Stimulated activated CD8-positive, alpha-beta memory T cell treated with anti-CD3 and anti-CD28 coated beads, Interleukin-12 subunit alpha, Interleukin-12 subunit beta, amount 100 ng/mL, for 1 hour (primary cell): ENCODE results near the gene CLEC3B.
A peak's percentile ranks its signal among the peaks of the same experiment; 100 is the strongest.
"Not testable (repeated sequence)": the region's sequence is repeated elsewhere in the genome, so short reads cannot be mapped to it uniquely, and the experiment has no call there.

Experiments used
- DNase-seq: peaks from one replicate; pipeline ENCODE4 v3.0.0-alpha.2; 2020; ENCODE audit warnings: low read depth

Gene CLEC3B

DNA sequence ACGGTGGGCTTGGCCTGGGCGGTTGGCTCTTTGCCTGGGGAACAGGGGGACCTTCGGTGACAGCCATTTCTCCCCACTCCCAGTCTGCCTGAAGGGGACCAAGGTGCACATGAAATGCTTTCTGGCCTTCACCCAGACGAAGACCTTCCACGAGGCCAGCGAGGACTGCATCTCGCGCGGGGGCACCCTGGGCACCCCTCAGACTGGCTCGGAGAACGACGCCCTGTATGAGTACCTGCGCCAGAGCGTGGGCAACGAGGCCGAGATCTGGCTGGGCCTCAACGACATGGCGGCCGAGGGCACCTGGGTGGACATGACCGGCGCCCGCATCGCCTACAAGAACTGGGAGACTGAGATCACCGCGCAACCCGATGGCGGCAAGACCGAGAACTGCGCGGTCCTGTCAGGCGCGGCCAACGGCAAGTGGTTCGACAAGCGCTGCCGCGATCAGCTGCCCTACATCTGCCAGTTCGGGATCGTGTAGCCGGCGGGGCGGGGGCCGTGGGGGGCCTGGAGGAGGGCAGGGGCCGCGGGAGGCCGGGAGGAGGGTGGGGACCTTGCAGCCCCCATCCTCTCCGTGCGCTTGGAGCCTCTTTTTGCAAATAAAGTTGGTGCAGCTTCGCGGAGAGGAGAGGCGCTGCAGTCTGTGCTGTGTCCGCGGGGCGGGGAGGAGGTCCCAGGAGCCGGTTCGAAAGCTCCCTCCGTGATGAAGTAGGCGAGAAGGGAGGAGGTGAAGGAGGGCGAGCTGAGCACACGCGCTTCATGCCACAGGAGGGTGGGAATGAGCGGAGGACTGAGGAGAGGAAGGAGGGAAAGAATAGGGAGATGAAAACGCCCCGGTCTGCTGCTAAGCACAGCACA, 9.6 kb downstream of the CLEC3B start:
- no peak for DNase-seq

DNA sequence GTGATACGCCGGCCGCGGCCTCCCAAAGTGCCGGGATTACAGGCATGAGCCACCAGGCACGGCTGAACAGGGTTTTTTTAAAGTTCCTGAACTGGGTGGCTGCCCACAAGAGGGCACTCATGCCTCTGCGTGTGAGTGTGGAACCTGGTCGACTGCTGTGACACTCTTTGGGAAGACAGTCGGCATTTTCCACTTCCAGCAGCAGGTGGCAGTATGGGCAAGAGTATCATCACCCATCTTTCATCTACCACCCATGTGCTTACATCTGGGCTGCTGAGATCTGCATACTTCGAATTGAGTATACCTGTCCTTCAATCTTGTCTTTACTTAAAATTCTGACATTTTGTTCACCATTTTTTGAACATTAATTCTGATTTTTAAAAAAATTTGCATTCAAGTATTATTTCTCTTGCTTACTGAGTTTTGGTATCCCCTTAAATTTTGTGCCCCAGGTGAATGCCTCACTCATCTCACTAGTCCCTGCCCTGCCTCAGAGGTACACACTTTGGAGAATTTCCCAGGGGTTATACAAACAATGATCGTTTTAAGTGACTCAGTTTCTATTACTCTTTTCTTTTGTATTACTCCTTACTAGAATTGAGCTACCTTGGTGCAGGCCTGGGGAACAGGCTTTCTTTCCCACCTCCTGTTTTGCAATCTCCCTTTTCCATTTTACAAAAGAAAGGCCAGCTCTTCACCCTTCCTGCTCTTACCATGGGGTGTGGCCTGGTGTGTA, 11.8 kb downstream of the CLEC3B start:
- peak; percentile 83 for DNase-seq

DNA sequence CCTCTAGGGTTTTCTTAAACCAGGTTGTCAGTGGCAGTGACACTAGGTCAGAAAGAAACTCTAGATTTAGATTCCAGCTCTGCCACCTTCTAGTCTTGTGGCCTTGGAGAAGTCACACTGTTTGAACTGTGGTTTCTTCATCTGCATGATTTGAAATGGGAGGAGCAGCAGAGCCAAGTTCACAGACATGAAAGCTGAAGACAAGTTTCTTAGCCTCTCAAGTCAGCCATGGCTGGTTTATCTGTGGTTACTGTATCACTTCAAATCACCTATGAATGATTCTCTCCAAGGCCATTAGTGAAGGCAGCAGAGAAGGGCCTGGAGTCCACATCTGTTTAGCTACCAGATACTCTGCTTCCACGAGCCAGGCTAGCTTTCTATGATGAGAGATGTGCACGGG, 15.6 kb downstream of the CLEC3B start:
- DNase-seq, result no peak

DNA sequence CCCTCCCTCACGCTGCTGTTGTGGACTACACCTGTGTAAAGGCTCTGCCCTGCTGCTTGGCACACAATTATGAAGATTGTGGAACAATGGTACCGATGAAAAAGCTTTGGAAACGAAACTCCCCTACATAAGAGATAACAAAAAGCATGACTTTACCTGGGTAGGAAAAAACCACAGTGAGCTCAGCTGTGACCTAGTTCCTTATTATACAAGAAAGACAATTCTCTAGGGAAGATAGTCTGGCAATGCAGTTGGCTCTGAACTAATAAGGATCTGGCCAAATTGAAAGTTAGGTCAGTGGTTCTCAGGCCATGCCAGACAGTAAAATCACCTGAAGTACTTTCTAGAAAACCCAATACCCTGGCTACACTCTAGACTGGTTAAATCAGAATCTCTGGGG, 16.1 kb downstream of the CLEC3B start:
- DNase-seq, result no peak

DNA sequence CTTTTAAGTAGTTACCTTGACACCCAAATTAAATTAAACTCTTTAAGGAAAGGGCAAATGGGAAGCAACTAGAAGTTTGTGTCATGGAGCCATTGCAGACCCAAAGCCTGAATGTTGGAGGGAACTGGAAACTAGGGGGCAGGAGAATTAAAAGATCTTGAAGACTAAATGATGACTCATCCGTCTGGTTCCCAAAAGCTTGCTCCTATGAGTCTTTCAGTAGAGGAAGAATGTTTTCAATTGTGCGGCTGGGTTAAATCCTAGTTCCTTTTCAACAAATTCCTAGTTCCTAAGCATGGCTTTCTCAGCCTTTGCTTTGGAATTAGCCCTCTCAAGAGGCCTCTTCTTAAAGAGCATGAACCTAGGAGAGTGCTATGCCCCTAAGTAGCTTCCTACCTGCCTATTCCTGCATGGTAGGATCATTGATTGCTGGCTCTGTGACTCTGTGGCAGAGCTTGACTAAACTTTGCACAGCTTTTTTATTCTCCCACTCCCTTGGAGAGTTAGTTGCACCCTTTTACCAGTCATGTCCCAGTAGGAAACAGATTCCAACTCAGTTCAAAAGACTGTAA, 17.7 kb downstream of the CLEC3B start:
- no peak for DNase-seq

DNA sequence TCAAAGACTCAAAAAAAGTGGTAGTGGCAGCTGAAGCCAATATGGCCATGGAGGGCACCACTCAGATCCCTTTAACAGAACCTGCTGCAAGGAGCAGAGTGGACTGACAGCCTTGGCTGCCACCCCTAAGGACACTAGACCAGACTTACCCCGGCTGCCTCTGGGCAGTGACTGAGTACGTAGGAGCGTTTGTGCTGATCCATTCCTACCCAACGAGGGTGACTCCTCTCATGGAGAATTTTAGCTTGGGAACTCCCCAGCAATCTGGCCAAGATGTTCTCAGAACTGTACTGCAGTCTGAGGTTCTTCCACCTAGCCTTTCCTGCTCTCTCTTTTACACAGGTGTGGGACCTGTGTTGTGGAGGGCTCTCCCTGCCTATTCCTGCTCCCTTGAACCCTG, 22.1 kb downstream of the CLEC3B start:
- DNase-seq, result no peak

DNA sequence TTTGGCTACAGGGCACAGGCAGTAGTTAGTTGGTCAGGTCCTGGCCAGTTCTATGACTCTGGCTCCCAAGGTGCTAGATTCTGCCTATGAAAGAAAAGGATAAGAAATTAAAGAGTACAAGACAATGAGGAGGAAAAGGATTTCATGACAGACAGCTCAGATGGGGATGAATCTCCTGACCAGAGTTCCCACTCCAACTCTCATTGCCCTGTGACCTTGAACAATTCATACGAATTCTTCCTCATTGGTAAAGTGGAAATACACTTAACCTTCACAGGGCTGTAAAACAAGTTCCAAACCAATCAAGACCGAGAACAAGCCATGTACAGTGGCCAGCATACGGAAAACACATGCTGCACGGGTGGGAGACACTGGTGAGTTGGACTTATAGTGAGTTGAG, 23.7 kb downstream of the CLEC3B start:
- no peak for DNase-seq

DNA sequence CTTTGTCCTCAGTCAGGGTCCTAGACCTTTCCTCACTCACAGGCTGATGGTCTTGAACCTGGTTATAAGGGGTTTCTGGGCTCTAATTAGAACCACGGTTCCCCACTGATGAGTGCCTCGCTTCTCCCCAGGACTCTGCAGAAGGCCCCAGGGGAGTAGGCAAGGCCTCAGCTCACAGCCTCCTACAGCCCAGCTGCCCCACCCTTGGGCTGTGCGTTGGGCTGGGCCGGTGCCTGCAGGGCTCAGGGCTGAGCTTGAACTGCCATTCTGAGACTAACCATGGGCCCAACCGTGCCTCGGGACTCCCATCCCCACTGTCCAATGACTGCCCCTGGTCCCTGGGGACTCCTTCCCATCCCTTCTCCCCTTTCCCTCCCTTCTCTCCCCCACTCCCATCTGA, 25.6 kb downstream of the CLEC3B start:
- DNase-seq, result no peak

DNA sequence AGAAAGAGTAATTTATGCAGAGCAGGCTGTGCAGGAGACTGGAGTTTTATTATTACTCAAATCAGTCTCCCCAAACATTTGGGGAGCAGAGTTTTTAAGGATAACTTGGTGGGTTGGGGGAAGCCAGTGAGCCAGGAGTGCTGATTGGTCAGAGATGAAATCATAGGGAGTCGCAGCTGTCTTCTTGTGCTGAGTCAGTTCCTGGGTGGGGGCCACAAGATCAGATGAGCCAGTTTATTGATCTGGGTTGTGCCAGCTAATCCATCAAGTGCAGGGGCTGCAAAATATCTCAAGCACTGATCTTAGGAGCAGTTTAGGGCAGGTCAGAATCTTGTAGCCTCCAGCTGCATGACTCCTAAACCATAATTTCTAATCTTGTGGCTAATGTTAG, 27.7 kb downstream of the CLEC3B start:
- DNase-seq, result not testable (repeated sequence)

DNA sequence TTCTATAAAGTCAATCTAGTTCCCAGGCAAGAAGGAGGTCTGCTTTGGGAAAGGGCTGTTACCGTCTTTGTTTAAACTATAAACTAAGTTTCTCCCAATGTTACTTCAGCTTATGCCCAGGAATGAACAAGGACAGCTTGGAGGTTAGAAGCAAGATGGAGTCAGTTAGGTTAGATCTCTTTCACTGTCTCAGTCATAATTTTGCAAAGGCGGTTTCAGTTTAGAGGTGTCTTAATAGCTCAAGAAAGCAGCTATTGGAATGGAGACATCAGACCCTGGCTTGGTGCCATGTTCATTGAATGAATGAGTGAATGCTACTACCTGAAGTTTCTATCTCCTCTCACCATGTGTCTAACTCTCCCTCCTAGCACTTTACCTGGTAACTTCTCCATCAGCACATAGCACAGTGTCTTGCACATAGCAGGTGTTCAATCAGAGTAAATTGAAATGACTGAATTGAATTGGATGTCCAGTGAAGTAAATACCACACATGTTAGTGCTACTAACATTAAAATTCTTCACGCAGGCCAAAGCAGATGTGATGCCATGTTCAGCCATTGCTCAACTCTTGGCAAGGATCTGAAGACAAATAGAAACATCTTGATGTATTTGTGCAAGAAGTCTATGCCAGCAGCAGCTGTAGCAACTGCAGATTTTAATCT, 28.2 kb downstream of the CLEC3B start:
- DNase-seq, result no peak

DNA sequence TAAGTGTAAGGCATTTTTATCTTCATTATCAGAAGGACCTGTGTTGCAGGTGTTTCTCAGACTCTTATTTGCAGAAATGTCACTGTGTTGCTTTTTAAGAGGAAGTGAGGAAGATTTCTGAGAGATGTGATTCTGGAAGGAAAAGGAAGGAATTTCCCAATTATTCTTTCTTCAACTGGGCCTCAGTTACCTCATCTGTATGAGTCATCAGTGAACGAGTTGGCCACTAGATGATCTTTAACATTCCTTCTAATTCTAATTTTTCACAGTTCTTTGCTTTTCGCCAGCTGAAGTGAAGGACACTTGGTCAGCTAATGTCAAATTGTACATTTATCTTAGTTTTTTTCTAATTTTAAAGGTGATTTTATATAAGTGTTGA, 28.9 kb downstream of the CLEC3B start:
- DNase-seq, result no peak

DNA sequence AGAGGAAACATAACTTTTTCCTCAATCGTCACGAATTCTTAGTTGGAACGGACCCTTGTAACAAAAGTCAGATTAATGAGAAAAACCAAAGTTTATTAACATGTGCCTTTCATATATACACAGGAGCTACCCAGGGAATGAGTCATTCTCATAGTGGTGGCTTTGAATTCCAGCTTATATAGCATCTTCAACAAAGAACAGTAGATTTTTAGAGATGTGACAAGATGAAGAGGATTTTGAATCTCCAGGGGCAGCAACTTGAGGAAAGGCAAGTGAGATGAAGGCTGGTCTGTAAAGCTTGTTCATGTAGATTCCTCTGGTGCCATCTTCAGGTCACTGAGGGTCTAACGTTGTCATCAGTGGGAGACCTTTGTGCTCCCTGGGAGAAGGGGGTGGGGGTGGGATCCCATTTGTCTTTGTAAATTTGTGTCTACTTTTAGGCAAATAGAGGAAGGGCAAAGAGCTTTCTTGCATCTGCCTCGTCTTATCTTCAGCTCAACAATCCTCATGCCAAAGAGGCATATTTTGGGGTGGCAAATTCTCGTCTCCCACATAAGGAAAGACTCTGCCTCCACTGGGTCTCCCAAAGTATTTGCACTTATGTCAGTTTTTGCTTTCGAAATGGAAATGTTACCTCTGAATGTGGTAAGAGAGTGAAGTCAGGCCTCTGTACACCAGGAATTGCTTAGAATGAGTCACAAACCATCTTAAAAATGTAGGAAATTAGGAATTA, 29.5 kb downstream of the CLEC3B start:
- no peak for DNase-seq

DNA sequence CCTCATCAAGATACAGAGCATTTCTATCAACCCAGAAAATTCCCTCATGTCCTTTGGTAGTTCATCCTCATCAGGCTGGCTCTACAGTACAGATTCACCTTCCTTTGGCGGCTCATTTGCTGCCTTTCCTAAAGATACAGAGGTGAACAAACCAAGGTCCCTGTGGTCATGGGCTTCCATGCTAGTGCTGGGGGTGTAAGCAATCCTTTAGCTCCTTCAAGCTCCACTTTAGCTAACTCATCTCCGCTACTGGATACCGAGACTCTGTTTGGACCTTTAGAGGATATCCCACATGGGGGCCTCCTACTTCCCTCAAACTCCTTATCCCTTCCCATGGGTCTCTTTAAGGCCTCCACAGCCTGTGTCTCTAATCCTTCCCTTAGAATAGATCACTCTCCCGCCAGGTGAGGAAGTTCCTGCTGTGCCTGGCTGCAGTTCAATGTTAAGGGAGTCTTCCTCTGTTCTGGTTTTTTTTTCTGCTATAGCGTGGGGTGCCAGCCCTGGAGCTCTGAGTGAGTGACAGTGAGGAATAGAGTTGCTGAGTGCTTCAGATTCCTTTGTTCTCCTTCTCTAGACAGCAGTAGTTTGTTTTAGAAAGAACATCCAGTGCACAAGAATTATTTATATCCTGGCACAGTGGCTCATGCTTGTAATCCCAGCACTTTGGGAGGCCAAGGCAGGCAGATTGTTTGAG, 30.7 kb downstream of the CLEC3B start:
- no peak for DNase-seq

DNA sequence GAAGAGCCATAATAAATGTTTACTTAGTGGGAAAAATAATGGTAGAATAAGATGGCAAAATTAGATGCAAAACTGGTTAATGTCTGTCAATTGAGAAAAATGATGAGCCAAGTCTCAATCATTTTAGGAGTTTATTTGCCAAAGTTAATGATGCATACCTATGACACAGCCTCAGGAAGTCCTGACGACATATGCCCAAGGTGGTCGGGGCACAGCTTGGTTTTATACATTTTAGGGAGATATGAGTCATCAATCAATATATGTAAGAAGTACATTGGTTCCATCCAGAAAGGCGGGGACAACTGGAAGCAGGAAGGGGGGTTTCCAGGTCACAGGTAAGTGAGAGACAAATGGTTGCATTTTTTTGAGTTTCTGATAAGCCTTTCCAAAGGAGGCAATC, 31.5 kb downstream of the CLEC3B start:
- DNase-seq, result no peak

DNA sequence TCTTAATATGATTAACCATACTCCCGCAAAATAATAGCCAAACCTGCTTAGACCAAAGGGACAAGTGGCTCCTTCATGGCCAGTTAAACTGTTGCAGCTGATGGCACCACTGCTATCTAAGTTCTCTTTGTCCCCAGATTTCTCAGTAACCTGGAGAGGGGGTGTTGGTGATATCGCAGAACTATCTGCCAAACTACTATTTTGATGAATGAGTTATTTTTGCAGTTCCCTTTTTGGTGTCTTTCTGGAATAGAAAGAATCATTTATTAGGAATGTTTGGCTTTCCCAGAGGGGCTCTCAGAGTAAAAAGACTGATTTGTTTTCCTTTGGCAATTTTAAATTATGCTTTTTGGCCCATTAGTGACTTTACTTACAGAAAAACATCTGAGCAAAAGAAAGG, 33.0 kb downstream of the CLEC3B start:
- DNase-seq, result no peak

DNA sequence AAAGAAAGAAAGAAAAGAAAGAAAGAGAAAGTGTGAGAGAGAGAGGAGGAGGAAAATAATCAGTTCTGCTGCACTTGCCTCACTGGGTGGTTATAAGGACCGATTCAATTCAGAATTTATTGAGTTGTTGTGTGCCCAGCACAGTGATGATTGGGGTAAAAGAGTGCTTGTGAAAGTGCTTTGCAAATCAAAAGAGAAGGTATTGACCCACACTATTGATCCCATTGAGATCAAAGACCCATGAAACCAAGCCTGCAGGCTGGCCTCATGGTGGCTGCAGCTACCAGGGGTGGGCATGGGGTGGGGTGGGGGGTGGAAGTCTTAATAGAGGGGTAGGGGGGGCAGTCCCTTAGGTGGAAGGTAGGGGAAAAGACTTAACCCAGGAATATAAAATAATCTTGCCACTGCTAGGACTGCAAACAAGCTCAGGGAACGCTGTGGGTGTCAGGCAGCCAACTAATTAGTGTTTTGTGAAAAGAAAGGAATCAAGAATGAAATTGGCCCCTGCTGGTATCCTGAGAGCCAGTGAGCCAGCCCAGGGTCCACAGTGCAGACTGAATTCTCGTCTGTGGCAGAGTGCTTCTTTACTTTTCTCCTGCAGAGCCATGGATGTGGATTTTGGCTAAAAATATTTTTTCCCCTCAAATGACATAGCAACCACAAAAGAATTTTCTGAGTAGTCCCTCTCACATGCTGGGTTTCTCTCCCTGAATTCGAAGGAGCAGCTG, 34.2 kb downstream of the CLEC3B start:
- no peak for DNase-seq

DNA sequence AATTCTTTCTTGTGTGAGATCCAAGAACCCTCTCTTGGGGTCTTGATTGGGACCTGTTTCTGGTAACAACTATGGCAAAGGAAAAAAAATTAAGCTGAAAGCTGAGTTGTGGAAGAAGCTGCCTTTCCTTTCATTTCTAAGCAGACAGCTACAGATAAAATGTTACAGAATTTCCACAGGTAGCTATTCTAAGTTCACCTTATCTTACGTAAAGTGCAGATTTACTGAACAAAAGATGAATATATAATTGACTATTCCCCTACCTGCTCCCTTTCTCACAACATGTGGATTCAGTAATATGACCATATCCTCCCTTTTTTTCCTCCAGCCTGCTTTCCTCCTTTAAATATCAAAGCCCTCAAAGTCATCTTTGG, 36.6 kb downstream of the CLEC3B start:
- no peak for DNase-seq

DNA sequence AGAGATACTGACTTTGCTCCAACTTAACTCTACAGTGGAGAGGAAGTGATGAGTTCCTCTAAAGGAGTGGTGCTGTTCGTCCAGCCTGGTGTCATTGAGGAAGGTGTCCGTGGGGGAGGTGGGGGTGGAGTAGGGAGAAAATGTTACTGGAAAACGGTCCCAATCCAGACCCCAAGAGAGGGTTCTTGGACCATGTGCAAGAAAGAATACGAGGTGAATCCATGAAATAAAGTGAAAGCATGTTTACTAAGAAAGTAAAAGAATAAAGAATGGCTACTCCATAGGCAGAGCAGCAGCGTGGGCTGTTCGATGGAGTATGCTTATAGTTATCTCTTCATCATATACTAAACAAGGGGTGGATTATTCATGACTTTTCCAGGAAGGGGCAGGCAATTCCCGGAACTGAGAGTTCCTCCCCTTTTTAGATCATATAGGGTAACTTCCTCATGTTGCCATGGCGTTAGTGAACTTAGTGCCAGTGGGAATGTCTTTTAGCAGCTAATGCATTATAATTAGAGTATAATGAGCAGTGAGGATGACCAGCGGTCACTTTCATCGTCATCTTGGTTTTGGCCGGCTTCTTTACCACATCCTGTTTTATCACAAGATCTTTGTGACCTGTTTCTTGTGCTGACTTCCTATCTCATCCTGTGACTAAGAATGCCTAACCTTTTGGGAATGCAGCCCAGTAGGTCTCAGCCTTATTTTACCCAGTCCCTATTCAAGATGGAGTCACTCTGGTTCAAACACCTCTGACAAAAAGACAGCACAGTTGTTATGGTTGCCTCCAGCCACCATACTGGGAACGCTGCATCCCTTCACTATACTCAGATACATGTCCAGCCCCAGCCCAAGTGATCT, 38.6 kb downstream of the CLEC3B start:
- no peak for DNase-seq

DNA sequence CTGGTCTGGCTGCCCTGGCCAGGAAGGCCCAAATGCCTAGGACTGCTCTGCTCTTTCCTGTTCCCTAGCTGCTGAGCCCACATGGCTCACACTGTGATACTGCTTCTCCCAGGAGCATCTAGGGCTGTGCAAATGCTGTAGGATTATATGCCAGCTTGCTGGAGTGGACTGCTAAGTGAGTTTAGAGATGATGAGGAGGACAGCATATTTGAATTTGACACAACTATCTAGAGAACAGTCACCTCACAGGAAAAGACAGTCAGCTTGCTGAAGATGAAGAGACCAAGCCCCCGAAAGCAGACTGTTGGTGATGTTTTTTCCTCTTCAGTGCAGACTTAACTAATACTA, 39.2 kb downstream of the CLEC3B start:
- no peak for DNase-seq
